H1 (cell line): ENCODE data around the gene ZBED1. TPM values are rescaled to one million over a fixed set of nuclear protein-coding genes. Genes with fewer than 3 reads are reported as not detected.

ENCODE experiments used
- CTCF ChIA-PET: fragments of 300-600 bp; sonication (Branson Sonifier 250); formaldehyde crosslinking; loops from one replicate; lab custom pipeline; 2021; ENCODE audit not compliant: partially characterized antibody; lab: Charles Lee
- POLR2A ChIA-PET: fragments of 300-600 bp; sonication (Branson Sonifier 250); formaldehyde crosslinking; loops from one replicate; lab custom pipeline; 2021; ENCODE audit warnings: inconsistent platforms; ENCODE audit not compliant: partially characterized antibody; lab: Charles Lee
- DNase-seq, 2 experiments: peaks; one replicate each; pipeline versions ENCODE4 v3.0.0 to v3.0.0-alpha.2; 2010 to 2022; ENCODE audit warnings: low spot score in 2 of 2, low read depth in 1 of 2, mixed read lengths in 1 of 2
- FAIRE-seq: peaks from 2 replicates; lab custom pipeline; 2011; peaks lifted over from hg19 to GRCh38; lab: Jason Lieb, UNC
- H2AFZ ChIP-seq: 2 replicates; pipeline ENCODE4 v1.8.1; 2012; ENCODE audit warnings: low read length, inconsistent platforms
- H2AK5ac ChIP-seq: 2 replicates; pipeline ENCODE4 v1.6.1; 2013; ENCODE audit warnings: low read depth, low read length
- H2BK120ac ChIP-seq: replicated peaks from 2 replicates; pipeline ENCODE3; 2013; ENCODE audit warnings: low read depth, low read length, inconsistent platforms
- H2BK12ac ChIP-seq: 2 replicates; pipeline ENCODE4 v1.6.1; 2013; ENCODE audit warnings: low read depth, low read length
- H2BK15ac ChIP-seq: 2 replicates; pipeline ENCODE4 v1.6.1; 2013; ENCODE audit warnings: low read length
- H2BK20ac ChIP-seq: 2 replicates; pipeline ENCODE4 v1.6.1; 2013; ENCODE audit warnings: low read length
- H2BK5ac ChIP-seq: 2 replicates; pipeline ENCODE4 v1.6.1; 2013; ENCODE audit warnings: low read depth, low read length
- H3K14ac ChIP-seq: 2 replicates; pipeline ENCODE4 v1.6.1; 2013; ENCODE audit warnings: inconsistent platforms; ENCODE audit not compliant: insufficient read length
- H3K18ac ChIP-seq: 2 replicates; pipeline ENCODE4 v1.6.1; 2013; ENCODE audit warnings: low read length; ENCODE audit errors: extremely low read depth
- H3K23ac ChIP-seq: 2 replicates; pipeline ENCODE4 v1.6.1; 2013; ENCODE audit warnings: inconsistent platforms; ENCODE audit not compliant: insufficient read length
- H3K23me2 ChIP-seq: 2 replicates; pipeline ENCODE4 v1.6.1; 2013; ENCODE audit warnings: low read depth, low read length
- H3K27ac ChIP-seq: 2 replicates; pipeline ENCODE4 v1.6.1; 2011; ENCODE audit warnings: low read depth, low read length, inconsistent platforms
- H3K27me3 ChIP-seq, 4 experiments: replicated peaks in 1 of 4; 1 replicate in 1 of 4; 2 replicates in 3 of 4; pipeline versions ENCODE4 v1.6.1 to v1.8.1; 2011 to 2013; ENCODE audit warnings: low read length in 3 of 4, mild to moderate bottlenecking in 3 of 4, inconsistent platforms in 2 of 4, mixed read lengths in 2 of 4, moderate library complexity in 1 of 4; ENCODE audit not compliant: control insufficient read depth in 3 of 4, insufficient read depth in 3 of 4; ENCODE audit errors: extremely low read depth in 1 of 4
- H3K36me3 ChIP-seq, 4 experiments: 2 replicates each; pipeline versions ENCODE4 v1.6.1 to v1.8.1; 2011 to 2013; ENCODE audit warnings: mild to moderate bottlenecking in 4 of 4, low read length in 3 of 4, moderate library complexity in 2 of 4, control low read depth in 1 of 4, inconsistent platforms in 1 of 4; ENCODE audit not compliant: insufficient read depth in 4 of 4, control insufficient read depth in 2 of 4
- H3K4ac ChIP-seq: replicated peaks from 2 replicates; pipeline ENCODE3; 2013; ENCODE audit warnings: low read length, low read depth, mixed read lengths, inconsistent platforms; ENCODE audit not compliant: insufficient read length
- H3K4me1 ChIP-seq, 4 experiments: replicated peaks in 1 of 4; 1 replicate in 1 of 4; 2 replicates in 3 of 4; pipeline versions ENCODE4 v1.6.1 to v1.8.1; 2011 to 2013; ENCODE audit warnings: low read length in 3 of 4, inconsistent platforms in 2 of 4, mixed read lengths in 1 of 4; ENCODE audit not compliant: insufficient read depth in 4 of 4, control insufficient read depth in 3 of 4
- H3K4me2 ChIP-seq, 2 experiments: 2 replicates each; pipeline versions ENCODE4 v1.6.1 to v1.8.1; 2011 to 2013; ENCODE audit warnings: low read depth in 2 of 2, low read length in 2 of 2, control low read depth in 1 of 2, inconsistent platforms in 1 of 2, mild to moderate bottlenecking in 1 of 2; ENCODE audit not compliant: insufficient read depth in 1 of 2
- H3K4me3 ChIP-seq, 4 experiments: fragments of 200-600, 300-600 bp in 1 of 4; sonication (generic), shearing (Covaris generic), sonication (Bioruptor Twin) in 1 of 4; 2 replicates each; pipeline versions ENCODE4 v1.5.1 to v1.8.1; 2011 to 2016; ENCODE audit warnings: low read length in 4 of 4, low read depth in 3 of 4, control low read depth in 2 of 4, inconsistent platforms in 2 of 4, mild to moderate bottlenecking in 2 of 4, mixed read lengths in 1 of 4, moderate library complexity in 1 of 4; ENCODE audit not compliant: insufficient read depth in 2 of 4; ENCODE audit errors: extremely low read depth in 1 of 4
- H3K56ac ChIP-seq: replicated peaks from 2 replicates; pipeline ENCODE3; 2013; ENCODE audit warnings: low read depth, mild to moderate bottlenecking, mixed read lengths, low read length, inconsistent platforms; ENCODE audit not compliant: insufficient read length
- H3K79me1 ChIP-seq: 2 replicates; pipeline ENCODE4 v1.6.1; 2013; ENCODE audit warnings: low read depth, low read length, control low read depth
- H3K79me2 ChIP-seq, 2 experiments: 2 replicates each; pipeline versions ENCODE4 v1.6.1 to v1.8.1; 2012 to 2013; ENCODE audit warnings: low read length in 2 of 2, mild to moderate bottlenecking in 2 of 2, inconsistent platforms in 1 of 2; ENCODE audit not compliant: insufficient read depth in 2 of 2, control insufficient read depth in 1 of 2
- H3K9ac ChIP-seq, 4 experiments: replicated peaks in 1 of 4; 1 replicate in 1 of 4; 2 replicates in 3 of 4; pipeline versions ENCODE4 v1.6.1 to v1.8.1; 2011 to 2013; ENCODE audit warnings: low read depth in 3 of 4, low read length in 3 of 4, control low read depth in 2 of 4, mild to moderate bottlenecking in 2 of 4, moderate library complexity in 2 of 4, inconsistent platforms in 1 of 4; ENCODE audit errors: extremely low read depth in 1 of 4
- H3K9me3 ChIP-seq, 2 experiments: 2 replicates each; pipeline versions ENCODE4 v1.6.1 to v1.8.1; 2012 to 2013; ENCODE audit warnings: mild to moderate bottlenecking in 2 of 2, moderate library complexity in 2 of 2, control low read depth in 1 of 2, inconsistent platforms in 1 of 2, low read depth in 1 of 2, low read length in 1 of 2, mixed read lengths in 1 of 2; ENCODE audit not compliant: insufficient read depth in 2 of 2
- H4K20me1 ChIP-seq, 2 experiments: replicated peaks in 1 of 2; 2 replicates each; pipeline versions ENCODE3 to v1.8.1; 2011 to 2013; ENCODE audit warnings: inconsistent platforms in 2 of 2, low read length in 2 of 2, mild to moderate bottlenecking in 1 of 2; ENCODE audit not compliant: insufficient read depth in 2 of 2, control insufficient read depth in 1 of 2
- H4K5ac ChIP-seq: 2 replicates; pipeline ENCODE4 v1.6.1; 2013; ENCODE audit warnings: low read length, low read depth, mixed read lengths, inconsistent platforms; ENCODE audit not compliant: insufficient read length
- H4K8ac ChIP-seq: 2 replicates; pipeline ENCODE4 v1.8.0; 2013; ENCODE audit warnings: mild to moderate bottlenecking, moderate library complexity, low read length, inconsistent platforms; ENCODE audit not compliant: insufficient read depth; ENCODE audit errors: extremely low read depth
- H4K91ac ChIP-seq: replicated peaks from 2 replicates; pipeline ENCODE3; 2013; ENCODE audit warnings: low read length, mixed read lengths, inconsistent platforms; ENCODE audit not compliant: insufficient read length
- ASH2L ChIP-seq: fragments of 200-600, 300-600 bp; sonication (generic); IDR thresholded peaks from one replicate; pipeline ENCODE4 v1.7.1; 2017; ENCODE audit warnings: low read length
- ATF2 ChIP-seq: IDR thresholded peaks from 2 replicates; pipeline ENCODE4 v1.6.1; 2012; ENCODE audit warnings: low read length, inconsistent platforms
- CBX8 ChIP-seq: fragments of 300-800, 300-1000 bp; sonication (generic); IDR thresholded peaks from 2 replicates; pipeline ENCODE4 v1.7.1; 2016; ENCODE audit warnings: low read depth, low read length, borderline replicate concordance
- CTCF ChIP-seq, 3 experiments: IDR thresholded peaks; 1 replicate in 2 of 3; 2 replicates in 1 of 3; pipeline versions ENCODE4 v1.5.1 to v1.6.1; 2011; ENCODE audit warnings: low read length in 3 of 3, mild to moderate bottlenecking in 3 of 3, inconsistent platforms in 2 of 3, low read depth in 1 of 3, moderate library complexity in 1 of 3; ENCODE audit not compliant: insufficient read depth in 1 of 3; ENCODE audit errors: control extremely low read depth in 1 of 3
- EZH2 ChIP-seq: fragments of 200-600 bp; sonication (generic); IDR thresholded peaks from 2 replicates; pipeline ENCODE4 v1.7.1; 2012; ENCODE audit warnings: low read depth, mild to moderate bottlenecking, moderate library complexity, low read length, inconsistent platforms; ENCODE audit not compliant: severe bottlenecking
- JUND ChIP-seq: IDR thresholded peaks from 2 replicates; pipeline ENCODE4 v1.6.1; 2011; ENCODE audit warnings: mild to moderate bottlenecking, improper control_type of control experiment, low read length
- NRF1 ChIP-seq: IDR thresholded peaks from 2 replicates; pipeline ENCODE4 v1.6.1; 2011; ENCODE audit warnings: mild to moderate bottlenecking, low read depth, low read length, improper control_type of control experiment
- POLR2A ChIP-seq, 2 experiments: IDR thresholded peaks; 1 replicate in 1 of 2; 2 replicates in 1 of 2; pipeline ENCODE4 v1.6.1; 2011; ENCODE audit warnings: low read depth in 2 of 2, low read length in 2 of 2, mild to moderate bottlenecking in 2 of 2; ENCODE audit errors: control extremely low read depth in 1 of 2
- TAF7 ChIP-seq: optimal IDR thresholded peaks from 2 replicates; pipeline ENCODE3; 2011; ENCODE audit warnings: low read depth, mild to moderate bottlenecking, inconsistent platforms, low read length, moderate library complexity, borderline replicate concordance
- TEAD4 ChIP-seq: IDR thresholded peaks from 2 replicates; pipeline ENCODE4 v1.6.1; 2012; ENCODE audit warnings: low read depth, low read length, inconsistent platforms, mixed read lengths
- YY1 ChIP-seq: IDR thresholded peaks from 2 replicates; pipeline ENCODE4 v1.6.1; 2011; ENCODE audit warnings: low read depth, mild to moderate bottlenecking, low read length
- WGBS, 2 experiments: shearing (Covaris generic) in 1 of 2; methylation state at CpG; one replicate each; pipeline versions ENCODE4 v1.1.6 to v1.1.7; 2013 to 2015; ENCODE audit warnings: low lambda C conversion rate in 2 of 2, mixed read lengths in 2 of 2, inconsistent platforms in 1 of 2, low coverage in 1 of 2, missing lambda C conversion rate in 1 of 2; ENCODE audit not compliant: insufficient replicate concordance in 2 of 2, insufficient coverage in 1 of 2, insufficient read length in 1 of 2; ENCODE audit errors: extremely low coverage in 1 of 2, missing lambda C conversion rate in 1 of 2; 5-methylcytosine and 5-hydroxymethylcytosine counted together
- polyA plus RNA-seq, 7 experiments: library from polyadenylated mRNA; depleted of rRNA in 3 of 7; stranded (reverse) in 5 of 7; unstranded in 2 of 7; fragments of >200 nt in 5 of 7; fragments of 200-250 nt in 2 of 7; gene quantifications; 1 replicate in 5 of 7; 2 replicates in 1 of 7; 4 replicates in 1 of 7; pipeline versions ENCODE4 v1.2.1 to v1.2.3, GENCODE V29; 2011 to 2013; ENCODE audit warnings: missing spikeins in 2 of 7, mixed read lengths in 2 of 7
- total RNA-seq: library from RNA; stranded (reverse); fragmentation: NEBNext Ultra II Directional; extraction: Animal tissue kit (Norgen Biotek cat#: 25700); gene quantifications from 2 replicates; pipeline ENCODE4 v1.2.1, GENCODE V29; 2021

Gene ZBED1
- total and polyA plus RNA-seq, 2 of the 8 experiments (the other 6 are each of a cell fraction or from before 2014, with no cell fraction given): 28.5 to 45.8 TPM

- H3K9ac ChIP-seq: no peak overlapping the region
- TF ChIP-seq TEAD4: no peak
- TF ChIP-seq CBX8: no peak
- no peak for TF ChIP-seq JUND
- no peak for TF ChIP-seq POLR2A (IDR thresholded peaks at IDR 0.05; ENCODE audit: control extremely low read depth in 1 of 2, low read depth in 2 of 2, low read length in 2 of 2)
- no peak for TF ChIP-seq ATF2
- TF ChIP-seq YY1: no peak
- TF ChIP-seq EZH2: no peak
- no peak for TF ChIP-seq TAF7
- no peak for TF ChIP-seq ASH2L
- no peak for TF ChIP-seq NRF1
- TF ChIP-seq CTCF (IDR thresholded peaks at IDR 0.05; ENCODE audit: control extremely low read depth in 1 of 3, insufficient read depth in 1 of 3, low read depth in 1 of 3, low read length in 3 of 3): no peak
Observed at GRCh38 chrX:2512501-2512900, 11.7 kb upstream of the ZBED1 start.

More at GRCh38 chrX:2512501-2512900, 11.7 kb upstream of the ZBED1 start:
- WGBS, 2 experiments: 93% methylated on average over 8 of the region's 8 CpGs; no CpG with 5 or more reads in 1 of the 2 experiments
- Histone ChIP-seq H3K36me3 (no peaks in the 10 kb centered on the region), H3K4me1 (no peaks in the 10 kb centered on the region), H3K9me3 (no peaks in the 10 kb centered on the region), H3K14ac (no peak overlapping the region), H2BK15ac (no peak overlapping the region), H3K56ac (no peak overlapping the region), H2BK20ac (no peak overlapping the region), H4K5ac (no peak overlapping the region), H2BK120ac (no peak overlapping the region), H3K4me2 (no peak overlapping the region), H3K27me3 (no peaks in the 10 kb centered on the region), H4K20me1 (no peaks in the 10 kb centered on the region), H3K23me2 (no peaks in the 10 kb centered on the region; the same call in 1 of the 2 replicates), H3K23ac (no peak overlapping the region), H3K79me1 (no peaks in the 10 kb centered on the region), H2BK5ac (no peak overlapping the region), H4K91ac (no peak overlapping the region), H4K8ac (no peak overlapping the region), H2AFZ (no peak overlapping the region), H3K4me3 (no peak overlapping the region), H3K4ac (no peak overlapping the region), H2BK12ac (no peak overlapping the region), H2AK5ac (no peak overlapping the region), H3K79me2 (no peaks in the 10 kb centered on the region), H3K18ac (no peak overlapping the region), H3K27ac (no peak overlapping the region)
- DNase-seq (no peak), FAIRE-seq (no peak)
- ChIA-PET POLR2A (no interaction called here), CTCF (no interaction called here)
